Measurements from ENCODE around the gene GTF2H1. TPM values are rescaled to one million over a fixed set of nuclear protein-coding genes. Genes with fewer than 3 reads are reported as not detected.
A peak's percentile ranks its signal among the peaks of the same experiment; 100 is the strongest.
"Not testable (repeated sequence)": the region's sequence is repeated elsewhere in the genome, so short reads cannot be mapped to it uniquely, and the experiment has no call there.

GTF2H1 gene
- total and polyA plus RNA-seq, 3 donors from 2014 or later, result 79.2 to 111 (median 103) TPM

DNA sequence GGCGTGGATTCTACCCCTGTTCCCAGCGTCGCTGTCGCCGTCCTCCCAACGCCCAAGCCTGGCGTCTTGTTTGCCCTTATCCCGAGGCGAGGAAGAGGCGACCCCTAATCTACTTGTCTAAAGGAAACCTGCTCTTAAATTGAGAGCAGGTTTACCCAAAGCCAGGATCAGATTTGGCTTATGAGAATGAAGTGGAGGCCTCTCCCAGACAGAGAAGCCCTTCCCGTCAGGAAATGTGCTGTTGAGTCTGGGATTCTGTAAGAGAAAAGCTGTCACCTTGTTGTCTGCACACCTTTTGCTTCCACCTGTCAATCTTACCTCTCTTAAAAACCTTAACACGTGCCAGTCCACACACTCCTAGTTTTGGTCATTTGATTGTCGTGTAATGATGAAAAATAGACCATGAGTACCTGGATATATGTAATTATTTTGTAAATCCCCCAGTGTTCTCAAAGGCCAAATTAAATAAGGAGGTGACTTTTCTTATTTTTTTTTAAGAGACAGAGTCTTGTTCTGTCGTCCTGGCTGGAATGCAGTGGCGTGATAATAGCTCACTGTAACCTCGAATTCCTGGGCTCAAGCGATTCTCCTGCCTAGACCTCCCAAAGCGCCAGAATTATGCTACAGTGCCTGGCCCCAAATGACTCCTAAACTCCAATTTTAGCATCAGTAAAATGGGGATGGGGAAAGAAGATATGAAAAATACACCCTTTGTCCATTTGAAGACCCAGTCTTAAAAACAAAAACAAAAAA, 627 bp downstream of the GTF2H1 start:
- H3K4me1 ChIP-seq, result peaks cover 26% of the 10 kb centered on the region

DNA sequence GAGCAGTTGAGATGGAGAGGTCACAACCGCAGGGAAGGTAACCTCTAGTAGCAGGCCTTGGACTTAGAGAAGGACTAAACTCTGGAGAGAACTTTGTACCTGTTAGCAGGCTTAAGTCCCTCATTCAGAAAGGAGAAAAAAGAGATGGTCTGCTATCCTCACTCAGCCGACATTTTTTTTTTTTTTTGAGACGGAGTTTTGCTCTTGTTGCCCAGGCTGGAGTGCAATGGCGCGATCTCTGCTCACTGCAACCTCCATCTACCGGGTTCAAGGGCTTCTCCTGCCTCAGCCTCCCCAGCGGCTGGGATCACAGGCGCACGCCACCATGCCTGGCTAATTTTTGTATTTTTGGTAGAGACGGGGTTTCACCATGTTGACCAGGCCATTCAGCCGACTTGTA, 1.5 kb downstream of the GTF2H1 start:
- H3K9me3 ChIP-seq; H3K27me3 ChIP-seq; DNase-seq; H3K36me3 ChIP-seq (ENCODE audit: low read depth, missing control alignments): not testable (repeated sequence)
- H3K4me3 ChIP-seq, result peak overlapping the region in 1 of 2 donors; percentile 81
- H3K4me1 ChIP-seq, result peaks cover 26% of the 10 kb centered on the region
- intact Hi-C loops (cut with DNase I; ENCODE audit: low total_unique reads), result loop anchor here (5.0 kb wide), 1 partner anchor 73 kb away; no protein-coding TSS in a partner anchor
- peak overlapping the region; percentile 92 to 98 for H3K27ac ChIP-seq
- 59% methylated on average over 11 of the region's 11 CpGs for WGBS, 2 donors

More for the DNA sequence above, 627 bp downstream of the GTF2H1 start:
- no peaks in the 10 kb centered on the region for H3K36me3 ChIP-seq (ENCODE audit: low read depth, missing control alignments)
- no peak for DNase-seq
- no peaks in the 10 kb centered on the region for H3K9me3 ChIP-seq
- no peaks in the 10 kb centered on the region for H3K27me3 ChIP-seq
- H3K27ac ChIP-seq, result peak overlapping the region; percentile 92 to 98
- intact Hi-C loops (cut with DNase I; ENCODE audit: low total_unique reads), result loop anchor here (5.0 kb wide), 1 partner anchor 74 kb away; no protein-coding TSS in a partner anchor
- WGBS, 2 donors, result 5 to 14% methylated on average over 8 to 18 of the region's 18 CpGs
- H3K4me3 ChIP-seq, result peak overlapping the region; percentile 65 to 81
- TF ChIP-seq, protein P1, sequence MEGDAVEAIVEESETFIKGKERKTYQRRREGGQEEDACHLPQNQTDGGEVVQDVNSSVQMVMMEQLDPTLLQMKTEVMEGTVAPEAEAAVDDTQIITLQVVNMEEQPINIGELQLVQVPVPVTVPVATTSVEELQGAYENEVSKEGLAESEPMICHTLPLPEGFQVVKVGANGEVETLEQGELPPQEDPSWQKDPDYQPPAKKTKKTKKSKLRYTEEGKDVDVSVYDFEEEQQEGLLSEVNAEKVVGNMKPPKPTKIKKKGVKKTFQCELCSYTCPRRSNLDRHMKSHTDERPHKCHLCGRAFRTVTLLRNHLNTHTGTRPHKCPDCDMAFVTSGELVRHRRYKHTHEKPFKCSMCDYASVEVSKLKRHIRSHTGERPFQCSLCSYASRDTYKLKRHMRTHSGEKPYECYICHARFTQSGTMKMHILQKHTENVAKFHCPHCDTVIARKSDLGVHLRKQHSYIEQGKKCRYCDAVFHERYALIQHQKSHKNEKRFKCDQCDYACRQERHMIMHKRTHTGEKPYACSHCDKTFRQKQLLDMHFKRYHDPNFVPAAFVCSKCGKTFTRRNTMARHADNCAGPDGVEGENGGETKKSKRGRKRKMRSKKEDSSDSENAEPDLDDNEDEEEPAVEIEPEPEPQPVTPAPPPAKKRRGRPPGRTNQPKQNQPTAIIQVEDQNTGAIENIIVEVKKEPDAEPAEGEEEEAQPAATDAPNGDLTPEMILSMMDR (IDR thresholded peaks at IDR 0.05), result no peak
- TF ChIP-seq POLR2A (IDR thresholded peaks at IDR 0.05), result no peak

DNA sequence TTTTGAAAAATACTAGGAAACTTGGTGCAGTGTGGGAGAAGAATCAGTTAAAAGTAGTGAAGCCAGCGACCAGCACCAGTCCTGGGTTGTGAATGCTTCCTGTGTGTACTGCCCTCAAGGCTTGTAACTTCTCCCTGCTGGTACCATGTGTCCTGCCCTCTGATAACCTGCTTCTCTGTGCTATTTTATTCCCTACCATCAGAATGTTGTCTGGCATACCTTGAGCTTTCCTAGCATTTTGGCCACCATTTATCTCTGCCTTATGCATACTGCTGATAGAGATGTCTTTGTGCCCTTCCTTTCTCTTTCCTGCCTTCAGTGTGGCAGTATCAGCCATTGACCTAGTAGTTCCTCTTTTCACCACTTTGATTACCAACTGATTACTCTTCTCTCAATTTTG, 2.0 kb downstream of the GTF2H1 start:
- H3K27me3 ChIP-seq, result no peaks in the 10 kb centered on the region
- H3K4me1 ChIP-seq, result peaks cover 29% of the 10 kb centered on the region
- peak overlapping the region in 1 of 2 donors; percentile 3 for H3K27ac ChIP-seq
- no peaks in the 10 kb centered on the region for H3K36me3 ChIP-seq (ENCODE audit: low read depth, missing control alignments)
- TF ChIP-seq, protein P1 (IDR thresholded peaks at IDR 0.05), result no peak
- TF ChIP-seq POLR2A (IDR thresholded peaks at IDR 0.05), result no peak
- peak overlapping the region in 1 of 2 donors; percentile 8 for H3K4me3 ChIP-seq
- no peak for DNase-seq
- intact Hi-C loops (cut with DNase I; ENCODE audit: low total_unique reads), result loop anchor here (5.0 kb wide), 1 partner anchor 73 kb away; no protein-coding TSS in a partner anchor
- H3K9me3 ChIP-seq, result no peaks in the 10 kb centered on the region
- 17 to 27% methylated on average over 1 of the region's 1 CpG for WGBS, 2 donors

DNA sequence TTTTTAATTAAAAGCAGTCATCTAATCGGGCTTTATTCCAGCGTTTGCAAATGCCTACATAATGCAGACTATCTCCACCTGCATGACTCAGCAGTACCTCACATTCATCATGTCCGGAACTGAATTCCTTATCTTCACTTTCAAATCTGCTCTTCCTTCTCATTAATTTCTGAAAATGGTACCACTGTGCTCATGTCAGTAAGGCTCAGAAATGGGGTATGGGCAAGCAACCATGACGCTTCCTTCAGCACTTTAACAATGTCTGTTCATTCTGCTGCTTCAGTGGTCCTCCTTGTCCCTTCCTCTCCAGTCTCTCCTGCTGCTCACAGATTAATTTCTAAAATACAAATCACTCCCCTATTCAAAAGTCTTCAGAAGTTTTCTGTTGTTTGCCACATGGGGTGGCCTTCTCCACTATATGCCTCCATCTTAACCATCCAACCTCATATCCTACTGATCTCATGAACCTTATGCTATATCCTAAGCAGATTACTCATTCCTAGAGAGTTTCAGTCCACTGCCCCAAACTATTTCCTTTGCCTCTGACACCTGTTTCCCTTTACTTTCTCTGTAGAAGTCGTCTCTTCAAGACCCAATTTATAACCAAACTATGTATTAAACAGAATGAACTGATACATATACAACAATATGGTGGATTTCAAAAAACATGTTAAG, 7.0 kb downstream of the GTF2H1 start:
- no peak overlapping the region for H3K4me3 ChIP-seq
- peaks cover 28% of the 10 kb centered on the region for H3K4me1 ChIP-seq
- H3K27me3 ChIP-seq, result no peaks in the 10 kb centered on the region
- H3K9me3 ChIP-seq, result no peaks in the 10 kb centered on the region
- no peaks in the 10 kb centered on the region for H3K36me3 ChIP-seq (ENCODE audit: low read depth, missing control alignments)
- no peak for DNase-seq
- intact Hi-C loops (cut with DNase I; ENCODE audit: low total_unique reads), result no loop called here
- WGBS, 2 donors, result 74 to 79% methylated on average over 5 of the region's 5 CpGs
- peak overlapping the region; percentile 62 to 63 for H3K27ac ChIP-seq
- TF ChIP-seq, protein P1 (IDR thresholded peaks at IDR 0.05), result no peak

DNA sequence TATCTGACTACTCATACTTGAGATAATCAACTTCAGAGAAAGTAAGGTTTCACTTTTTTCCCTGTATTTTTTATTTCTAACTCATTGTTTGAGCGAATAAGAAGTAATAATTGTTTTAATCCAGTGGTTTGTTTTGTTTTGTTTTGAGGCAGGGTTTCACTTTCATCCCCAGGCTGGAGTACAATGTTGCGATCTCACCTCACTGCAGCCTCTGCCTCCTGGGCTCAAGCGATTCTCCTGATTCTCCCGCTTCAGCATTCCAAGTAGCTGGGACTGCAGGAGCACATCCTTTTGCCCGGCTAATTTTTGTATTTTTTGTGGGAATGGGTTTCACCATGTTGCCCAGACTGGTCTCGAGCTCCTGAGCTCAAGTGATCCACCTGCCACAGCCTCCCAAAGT, 8.6 kb downstream of the GTF2H1 start:
- H3K9me3 ChIP-seq, result no peaks in the 10 kb centered on the region
- H3K4me3 ChIP-seq, result no peak overlapping the region
- intact Hi-C loops (cut with DNase I; ENCODE audit: low total_unique reads), result no loop called here
- H3K4me1 ChIP-seq, result peaks cover 22% of the 10 kb centered on the region
- 60 to 63% methylated on average over 6 of the region's 6 CpGs for WGBS, 2 donors
- TF ChIP-seq POLR2A (IDR thresholded peaks at IDR 0.05), result no peak
- TF ChIP-seq, protein P1 (IDR thresholded peaks at IDR 0.05), result no peak
- peak; percentile 55 for DNase-seq
- H3K36me3 ChIP-seq (ENCODE audit: low read depth, missing control alignments), result no peaks in the 10 kb centered on the region
- no peaks in the 10 kb centered on the region for H3K27me3 ChIP-seq
- peak overlapping the region; percentile 62 to 63 for H3K27ac ChIP-seq

Data from testis (tissue), 3 donors.